SH-SY5Y (cell line): ENCODE data around the gene PPP2R2D.

ENCODE experiments used
- GATA2 ChIP-seq: IDR thresholded peaks from 2 replicates; pipeline ENCODE4 v1.6.1; 2011; ENCODE audit warnings: mild to moderate bottlenecking, low read depth, low read length
- GATA3 ChIP-seq: IDR thresholded peaks from 2 replicates; pipeline ENCODE4 v1.6.1; 2011; ENCODE audit warnings: low read depth, mild to moderate bottlenecking, low read length, moderate library complexity

DNA sequence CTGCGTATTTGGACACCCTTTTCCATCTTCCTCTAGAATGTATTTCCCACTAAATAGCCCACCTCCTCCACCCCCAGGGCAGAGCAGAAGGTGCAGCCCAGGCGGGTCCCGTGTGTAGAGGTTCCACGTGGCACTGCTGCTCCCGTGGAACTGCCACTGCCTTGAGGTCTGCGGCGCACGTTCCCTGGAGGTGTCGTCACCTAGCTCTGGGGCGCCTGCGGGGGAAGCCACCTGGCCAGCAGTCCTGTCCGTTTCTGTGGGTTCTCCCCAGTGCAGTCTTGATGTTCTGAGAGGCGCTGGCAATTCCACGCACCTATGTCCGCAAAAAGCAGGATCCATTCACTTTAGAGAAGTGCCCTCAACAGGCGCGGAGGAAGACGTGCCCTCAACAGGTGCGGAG is 59.0 kb downstream of the PPP2R2D start:
- no peak for TF ChIP-seq GATA2
- TF ChIP-seq GATA3 = no peak
